Heart left ventricle (tissue), 16 donors: ENCODE data around the gene OR52E1. TPM values are rescaled to one million over a fixed set of nuclear protein-coding genes. Genes with fewer than 3 reads are reported as not detected.

ENCODE experiments used
- ATAC-seq, 4 donors: fragments of 200-7000 bp; cut with Tn5 transposase; one replicate each; pipeline ENCODE4 v1.9.1; 2020 to 2022; ENCODE audit warnings: moderate library complexity in 4 of 4, mild to moderate bottlenecking in 3 of 4, moderate number of reproducible peaks in 1 of 4
- DNase-seq, 5 donors: peaks; one replicate each; pipeline ENCODE4 v3.0.0-alpha.2; 2020
- H3K27ac ChIP-seq, 12 donors: fragments of 200-600 bp; sonication (generic) in 4 of 12; one replicate each; pipeline versions ENCODE4 v1.5.0 to v1.8.0; 2016 to 2022; ENCODE audit warnings: mild to moderate bottlenecking in 2 of 12
- H3K27me3 ChIP-seq, 9 donors: fragments of 200-600 bp; sonication (generic) in 2 of 9; one replicate each; pipeline versions ENCODE4 v1.5.1 to v1.8.0; 2016 to 2022; ENCODE audit warnings: mild to moderate bottlenecking in 3 of 9
- H3K36me3 ChIP-seq, 9 donors: fragments of 200-600 bp; sonication (generic) in 2 of 9; one replicate each; pipeline versions ENCODE4 v1.5.0 to v1.8.0; 2018 to 2022; ENCODE audit warnings: mild to moderate bottlenecking in 2 of 9
- H3K4me1 ChIP-seq, 12 donors: fragments of 200-600 bp; sonication (generic) in 4 of 12; one replicate each; pipeline versions ENCODE4 v1.5.0 to v1.8.0; 2016 to 2022; ENCODE audit warnings: mild to moderate bottlenecking in 3 of 12
- H3K4me3 ChIP-seq, 12 donors: fragments of 200-600 bp; sonication (generic) in 4 of 12; one replicate each; pipeline versions ENCODE4 v1.5.0 to v1.8.0; 2017 to 2022; ENCODE audit warnings: mild to moderate bottlenecking in 9 of 12, moderate library complexity in 4 of 12
- H3K9me3 ChIP-seq, 12 donors: fragments of 200-600 bp; sonication (generic) in 4 of 12; one replicate each; pipeline versions ENCODE4 v1.5.0 to v1.8.0; 2016 to 2022; ENCODE audit warnings: mild to moderate bottlenecking in 1 of 12
- POLR2A ChIP-seq, 2 donors: fragments of 450-650 bp; IDR thresholded peaks; one replicate each; pipeline ENCODE4 v1.6.1; 2017; ENCODE audit warnings: antibody characterized with exemption in 2 of 2, mild to moderate bottlenecking in 2 of 2, moderate library complexity in 2 of 2
- WGBS, 4 donors: extraction: QIAGEN DNeasy Blood & Tissue Kit in 2 of 4; methylation state at CpG; one replicate each; pipeline versions ENCODE4 v1.1.5 to v1.1.7; 2013 to 2018; 5-methylcytosine and 5-hydroxymethylcytosine counted together
- intact Hi-C, 10 donors: fragments of 100-400 bp; cut with DNase I; formaldehyde crosslinking; loops; one replicate each; pipeline versions ENCODE4 v1.11.1 to v1.14.2; 2022
- polyA plus RNA-seq, 2 donors: library from polyadenylated mRNA; stranded (reverse); fragments of 200-250 nt; gene quantifications; one replicate each; pipeline ENCODE4 v1.2.3, GENCODE V29; 2013
- total RNA-seq, 9 donors: library from RNA; depleted of rRNA in 2 of 9; stranded (reverse); fragments of >200 nt in 2 of 9; fragmentation: NEBNext Ultra II Directional in 3 of 9; extraction: Animal tissue kit (Norgen Biotek cat#: 25700) in 3 of 9; gene quantifications; one replicate each; pipeline versions ENCODE4 v1.1.0 to v1.2.4, GENCODE V29; 2016 to 2023
- TF ChIP-seq, protein P1 (sequence below), 12 donors: fragments of 200-600 bp; sonication (generic) in 4 of 12; IDR thresholded peaks; one replicate each; pipeline versions ENCODE4 v1.5.0 to v1.8.0; 2018 to 2022; ENCODE audit warnings: antibody characterized with exemption in 12 of 12, mild to moderate bottlenecking in 5 of 12
- donor health status: ischemic (EF 13 %, LVEDD 7.1; RV severe dilation, severe dysfunction).
- donor health status: healthy with polysubstance abuse.
- donor health status: DM: no; HTN: yes; CAD: no.
- donor health status: DM: no; HTN: no; CAD: no.
- donor health status: ischemic (EF 25% LVEDD 6.9; RV normal size, moderate dysfunction).
- donor health status: ischemic (EF 25% LVEDD 5.7; RV mildly dilated, moderate dysfunction).
- donor health status: healthy.
- donor health status: DM: yes; HTN: yes; CAD: no.
- donor health status: ischemic (EF 35%, LVEDD 5.7; RV mildly dilated, moderate dysfunction).
- donor health status: nonischemic (EF 11% LVEDD 7.7; RV severe dilation, severe dysfunction).
- donor health status: DM: yes; HTN: yes; CAD: no.
- donor health status: PGD.
- donor health status: ischemic (EF 29% LVEDD 5.4; RV normal size, mild dysfunction).
- donor health status: nonischemic (EF 23%, LVEDD 6.1; RV moderate dilation, normal function).

The OR52E1 gene
- total and polyA plus RNA-seq, 11 donors = not detected

DNA sequence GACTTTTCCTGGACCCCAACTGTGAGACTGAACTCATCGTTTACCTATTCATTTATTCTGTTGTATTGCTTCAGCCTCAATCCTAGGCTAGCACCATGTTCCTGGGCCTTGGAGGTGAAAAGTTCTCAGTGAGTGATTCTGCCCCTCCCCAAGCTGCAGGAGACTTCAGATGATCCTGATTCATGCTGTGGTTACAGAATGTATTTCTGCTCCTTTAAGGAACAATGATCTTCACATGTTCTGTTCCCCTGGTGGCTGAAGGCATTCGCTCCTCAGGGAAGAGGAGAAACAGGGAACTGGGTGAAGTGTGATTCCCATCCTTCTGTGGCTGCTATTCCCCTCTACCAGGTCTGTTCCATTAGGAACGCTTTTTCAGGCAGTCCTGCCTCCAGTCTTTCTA, 2.4 kb downstream of the OR52E1 start:
- no peaks in the 10 kb centered on the region for H3K36me3 ChIP-seq
- TF ChIP-seq, protein P1, sequence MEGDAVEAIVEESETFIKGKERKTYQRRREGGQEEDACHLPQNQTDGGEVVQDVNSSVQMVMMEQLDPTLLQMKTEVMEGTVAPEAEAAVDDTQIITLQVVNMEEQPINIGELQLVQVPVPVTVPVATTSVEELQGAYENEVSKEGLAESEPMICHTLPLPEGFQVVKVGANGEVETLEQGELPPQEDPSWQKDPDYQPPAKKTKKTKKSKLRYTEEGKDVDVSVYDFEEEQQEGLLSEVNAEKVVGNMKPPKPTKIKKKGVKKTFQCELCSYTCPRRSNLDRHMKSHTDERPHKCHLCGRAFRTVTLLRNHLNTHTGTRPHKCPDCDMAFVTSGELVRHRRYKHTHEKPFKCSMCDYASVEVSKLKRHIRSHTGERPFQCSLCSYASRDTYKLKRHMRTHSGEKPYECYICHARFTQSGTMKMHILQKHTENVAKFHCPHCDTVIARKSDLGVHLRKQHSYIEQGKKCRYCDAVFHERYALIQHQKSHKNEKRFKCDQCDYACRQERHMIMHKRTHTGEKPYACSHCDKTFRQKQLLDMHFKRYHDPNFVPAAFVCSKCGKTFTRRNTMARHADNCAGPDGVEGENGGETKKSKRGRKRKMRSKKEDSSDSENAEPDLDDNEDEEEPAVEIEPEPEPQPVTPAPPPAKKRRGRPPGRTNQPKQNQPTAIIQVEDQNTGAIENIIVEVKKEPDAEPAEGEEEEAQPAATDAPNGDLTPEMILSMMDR (IDR thresholded peaks at IDR 0.05) = no peak
- no peak for TF ChIP-seq POLR2A (IDR thresholded peaks at IDR 0.05)
- H3K9me3 ChIP-seq = no peaks in the 10 kb centered on the region
- no peak for DNase-seq
- intact Hi-C loops = no loop called here
- no peak overlapping the region for H3K4me3 ChIP-seq
- WGBS, 4 donors = 47 to 58% (median 53%) methylated on average over 3 of the region's 3 CpGs
- H3K4me1 ChIP-seq = no peaks in the 10 kb centered on the region
- no peaks in the 10 kb centered on the region for H3K27me3 ChIP-seq
- no peak for ATAC-seq
- H3K27ac ChIP-seq = no peak overlapping the region

DNA sequence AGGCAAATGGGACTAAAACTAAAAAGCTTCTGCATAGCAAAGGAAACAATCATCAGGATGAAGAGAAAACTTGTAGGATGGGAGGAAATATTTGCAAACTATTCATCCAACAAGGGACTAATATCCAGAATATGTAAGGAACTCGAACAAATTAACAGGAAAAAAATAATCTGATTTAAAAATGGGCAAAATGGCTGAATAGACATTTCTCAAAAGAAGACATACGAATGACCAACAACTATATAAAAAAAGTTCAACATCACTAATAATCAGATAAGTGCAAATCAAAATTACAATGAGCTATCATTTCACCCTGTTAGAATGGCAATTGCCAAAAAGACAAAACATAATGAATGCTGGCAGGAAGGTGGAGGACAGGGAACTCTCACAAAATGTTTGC, 12.0 kb downstream of the OR52E1 start:
- intact Hi-C loops = no loop called here
- no peaks in the 10 kb centered on the region for H3K4me1 ChIP-seq
- WGBS, 4 donors = 56 to 67% (median 63%) methylated on average over 2 of the region's 2 CpGs
- H3K27me3 ChIP-seq = peaks cover 0 to 5% (median 0%) of the 10 kb centered on the region in 9 donors
- ATAC-seq = no peak
- TF ChIP-seq, protein P1 (IDR thresholded peaks at IDR 0.05) = no peak
- TF ChIP-seq POLR2A (IDR thresholded peaks at IDR 0.05) = no peak
- H3K27ac ChIP-seq = no peak overlapping the region
- no peak for DNase-seq
- H3K36me3 ChIP-seq = no peaks in the 10 kb centered on the region
- H3K9me3 ChIP-seq = no peaks in the 10 kb centered on the region
- no peak overlapping the region for H3K4me3 ChIP-seq

DNA sequence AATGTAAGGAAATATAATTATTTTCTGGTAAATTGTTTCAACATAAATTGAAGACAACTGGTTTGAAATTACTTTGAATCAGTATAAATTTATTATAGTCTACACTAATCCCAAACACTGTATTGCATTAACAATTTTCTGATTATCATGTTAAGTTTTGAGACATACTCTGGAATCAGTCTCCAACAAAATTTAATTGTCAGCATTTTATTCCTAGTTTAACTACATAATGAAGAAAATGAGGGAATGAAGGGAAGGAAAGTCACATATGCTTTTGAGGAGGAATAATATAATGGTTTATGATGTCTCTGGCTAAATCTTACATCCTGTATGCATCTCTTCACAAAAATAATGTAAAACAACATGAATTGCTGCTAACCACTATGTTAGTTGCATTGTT, 14.2 kb downstream of the OR52E1 start:
- Histone ChIP-seq H3K27ac (no peak overlapping the region), H3K4me3 (no peak overlapping the region), H3K27me3 (no peaks in the 10 kb centered on the region), H3K9me3 (no peaks in the 10 kb centered on the region), H3K4me1 (no peaks in the 10 kb centered on the region), H3K36me3 (no peaks in the 10 kb centered on the region)
- TF ChIP-seq, protein P1 (IDR thresholded peaks at IDR 0.05) = no peak
- intact Hi-C loops = no loop called here
- DNase-seq (no peak), ATAC-seq (no peak)

DNA sequence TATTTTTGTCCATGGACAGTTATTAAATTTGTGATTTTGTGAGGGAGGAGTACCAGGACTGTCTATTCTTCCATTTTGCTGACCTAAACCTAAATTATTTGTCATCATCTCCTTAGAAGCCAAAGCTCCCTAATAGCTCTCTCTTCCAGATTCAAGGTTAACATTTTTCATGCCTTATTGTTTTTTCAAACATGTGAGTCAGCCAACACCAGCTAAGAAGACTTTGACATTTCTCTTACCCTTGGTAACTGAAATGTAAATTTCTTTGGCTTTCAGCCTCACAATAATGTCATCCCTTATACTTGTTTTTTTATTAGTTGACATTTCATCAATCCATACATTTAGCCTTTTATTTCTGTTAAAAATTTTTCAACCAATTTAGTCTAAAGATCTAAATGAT, 19.2 kb downstream of the OR52E1 start:
- DNase-seq = no peak
- TF ChIP-seq POLR2A (IDR thresholded peaks at IDR 0.05) = no peak
- TF ChIP-seq, protein P1 (IDR thresholded peaks at IDR 0.05) = no peak
- no peaks in the 10 kb centered on the region for H3K9me3 ChIP-seq
- H3K27me3 ChIP-seq = no peaks in the 10 kb centered on the region
- H3K4me1 ChIP-seq = no peaks in the 10 kb centered on the region
- intact Hi-C loops = no loop called here
- no peaks in the 10 kb centered on the region for H3K36me3 ChIP-seq
- no peak overlapping the region for H3K27ac ChIP-seq
- H3K4me3 ChIP-seq = no peak overlapping the region
- ATAC-seq = no peak
